H1 (cell line): ENCODE measurements around the gene JMJD8. TPM values are rescaled to one million over a fixed set of nuclear protein-coding genes. Genes with fewer than 3 reads are reported as not detected.

ENCODE experiments used
- ATF2 ChIP-seq: IDR thresholded peaks from 2 replicates; pipeline ENCODE4 v1.6.1; 2012; ENCODE audit warnings: low read length, inconsistent platforms
- polyA plus RNA-seq, 7 experiments: library from polyadenylated mRNA; depleted of rRNA in 3 of 7; stranded (reverse) in 5 of 7; unstranded in 2 of 7; fragments of >200 nt in 5 of 7; fragments of 200-250 nt in 2 of 7; gene quantifications; 1 replicate in 5 of 7; 2 replicates in 1 of 7; 4 replicates in 1 of 7; pipeline versions ENCODE4 v1.2.1 to v1.2.3, GENCODE V29; 2011 to 2013; ENCODE audit warnings: missing spikeins in 2 of 7, mixed read lengths in 2 of 7
- total RNA-seq: library from RNA; stranded (reverse); fragmentation: NEBNext Ultra II Directional; extraction: Animal tissue kit (Norgen Biotek cat#: 25700); gene quantifications from 2 replicates; pipeline ENCODE4 v1.2.1, GENCODE V29; 2021

Gene JMJD8
- total and polyA plus RNA-seq, 2 of the 8 experiments (the other 6 are each of a cell fraction or from before 2014, with no cell fraction given) = 46.4 to 87.4 TPM

GRCh38 chr16:684961-685696, 995 bp upstream of the JMJD8 start (continued):
- TF ChIP-seq ATF2 = no peak
